ENCODE measurements around the gene GPR63.

Gene GPR63

GRCh38 chr6:96821034-96821433, 16.2 kb downstream of the GPR63 start:
- no peak for DNase-seq

- DNase-seq, result no peak
These were observed 20.9 kb downstream of the GPR63 start for GRCh38 chr6:96816301-96816817.

- DNase-seq, result no peak
These were observed 22.7 kb downstream of the GPR63 start for GRCh38 chr6:96814625-96815024.

GRCh38 chr6:96812077-96812703, 25.1 kb downstream of the GPR63 start:
- no peak for DNase-seq

GRCh38 chr6:96811670-96812069, 25.6 kb downstream of the GPR63 start:
- DNase-seq, result no peak

- no peak for DNase-seq
These were observed 26.1 kb downstream of the GPR63 start for GRCh38 chr6:96811136-96811535.

GRCh38 chr6:96809119-96809518, 28.2 kb downstream of the GPR63 start:
- no peak for DNase-seq

- no peak for DNase-seq
These were observed 34.2 kb downstream of the GPR63 start for GRCh38 chr6:96803106-96803481.

- no peak for DNase-seq
These were observed 41.8 kb downstream of the GPR63 start for GRCh38 chr6:96795481-96795880.

GRCh38 chr6:96794980-96795379, 42.3 kb downstream of the GPR63 start:
- DNase-seq, result no peak

- DNase-seq, result no peak
These were observed 44.6 kb downstream of the GPR63 start for GRCh38 chr6:96792561-96793190.

GRCh38 chr6:96789871-96790270, 47.4 kb downstream of the GPR63 start:
- no peak for DNase-seq

GRCh38 chr6:96787846-96788580, 49.3 kb downstream of the GPR63 start:
- DNase-seq, result no peak

- DNase-seq, result no peak
These were observed 50.9 kb downstream of the GPR63 start for GRCh38 chr6:96786336-96786735.

GRCh38 chr6:96784650-96785049, 52.6 kb downstream of the GPR63 start:
- no peak for DNase-seq

GRCh38 chr6:96783307-96783706, 54.0 kb downstream of the GPR63 start:
- DNase-seq, result no peak

GRCh38 chr6:96781557-96781956, 55.7 kb downstream of the GPR63 start:
- DNase-seq, result no peak

- no peak for DNase-seq
These were observed 60.2 kb downstream of the GPR63 start for GRCh38 chr6:96777113-96777512.

GRCh38 chr6:96775727-96776400, 61.4 kb downstream of the GPR63 start:
- DNase-seq, result no peak

- no peak for DNase-seq
These were observed 70.5 kb downstream of the GPR63 start for GRCh38 chr6:96766769-96767168.

GRCh38 chr6:96762599-96762998, 74.7 kb downstream of the GPR63 start:
- DNase-seq, result no peak

- DNase-seq, result no peak
These were observed 75.5 kb downstream of the GPR63 start for GRCh38 chr6:96761794-96762193.

- DNase-seq, result no peak
These were observed 77.1 kb downstream of the GPR63 start for GRCh38 chr6:96760153-96760687.
